ENCODE data around the gene PTOV1.

DNA sequence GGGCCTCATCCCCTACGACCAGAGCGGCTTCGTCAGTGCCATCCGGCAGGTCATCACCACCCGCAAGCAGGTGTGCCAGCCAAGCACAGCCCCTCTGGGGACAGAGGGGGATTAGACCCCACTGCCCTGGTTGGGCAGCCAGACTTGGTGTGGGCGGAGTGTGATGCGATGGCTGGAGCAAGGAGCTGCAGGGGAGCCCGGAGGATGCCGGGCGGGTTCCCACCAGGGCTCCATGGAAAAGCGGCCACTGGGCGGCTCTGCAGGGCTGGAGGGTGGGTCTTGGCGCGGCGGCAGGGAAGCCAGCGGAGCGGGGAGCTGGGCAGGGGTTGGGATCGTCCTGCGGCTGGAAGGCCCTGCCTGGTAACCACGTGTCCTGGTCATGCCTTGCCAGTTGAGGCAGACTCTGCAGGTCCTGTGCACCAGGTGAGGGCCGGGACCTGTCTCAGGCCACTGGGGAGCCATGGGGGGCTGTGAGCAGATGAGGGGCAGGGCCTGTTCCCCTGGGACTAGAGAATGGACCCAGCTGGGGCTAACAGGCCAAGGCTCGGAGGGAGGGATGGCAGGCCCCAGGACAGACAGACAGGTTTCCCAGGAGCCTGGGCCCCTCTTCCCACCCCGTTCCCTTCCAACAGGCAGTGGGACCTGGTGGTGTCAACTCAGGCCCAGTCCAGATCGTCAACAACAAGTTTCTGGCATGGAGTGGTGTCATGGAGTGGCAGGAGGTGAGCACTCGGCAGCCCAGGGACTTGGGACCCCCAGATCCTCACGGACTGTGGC, 6.3 kb downstream of the PTOV1 start:
- TF ChIP-seq, protein P1, sequence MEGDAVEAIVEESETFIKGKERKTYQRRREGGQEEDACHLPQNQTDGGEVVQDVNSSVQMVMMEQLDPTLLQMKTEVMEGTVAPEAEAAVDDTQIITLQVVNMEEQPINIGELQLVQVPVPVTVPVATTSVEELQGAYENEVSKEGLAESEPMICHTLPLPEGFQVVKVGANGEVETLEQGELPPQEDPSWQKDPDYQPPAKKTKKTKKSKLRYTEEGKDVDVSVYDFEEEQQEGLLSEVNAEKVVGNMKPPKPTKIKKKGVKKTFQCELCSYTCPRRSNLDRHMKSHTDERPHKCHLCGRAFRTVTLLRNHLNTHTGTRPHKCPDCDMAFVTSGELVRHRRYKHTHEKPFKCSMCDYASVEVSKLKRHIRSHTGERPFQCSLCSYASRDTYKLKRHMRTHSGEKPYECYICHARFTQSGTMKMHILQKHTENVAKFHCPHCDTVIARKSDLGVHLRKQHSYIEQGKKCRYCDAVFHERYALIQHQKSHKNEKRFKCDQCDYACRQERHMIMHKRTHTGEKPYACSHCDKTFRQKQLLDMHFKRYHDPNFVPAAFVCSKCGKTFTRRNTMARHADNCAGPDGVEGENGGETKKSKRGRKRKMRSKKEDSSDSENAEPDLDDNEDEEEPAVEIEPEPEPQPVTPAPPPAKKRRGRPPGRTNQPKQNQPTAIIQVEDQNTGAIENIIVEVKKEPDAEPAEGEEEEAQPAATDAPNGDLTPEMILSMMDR (IDR thresholded peaks at IDR 0.05): no peak
- no peak for TF ChIP-seq POLR2A (IDR thresholded peaks at IDR 0.05)
